Nephron progenitor cell (in vitro differentiated cells): ENCODE measurements around the gene EGFL8.
A peak's percentile ranks its signal among the peaks of the same experiment; 100 is the strongest.

Experiments used
- DNase-seq: peaks from one replicate; pipeline ENCODE4 v3.0.0; 2021
- H3K27ac Mint-ChIP-seq: 2 replicates; pipeline ENCODE4 v1.8.0; 2021; ENCODE audit warnings: mild to moderate bottlenecking, moderate library complexity, mixed read lengths
- H3K27me3 Mint-ChIP-seq: 2 replicates; pipeline ENCODE4 v1.8.0; 2021; ENCODE audit warnings: mild to moderate bottlenecking, low read depth, mixed read lengths; ENCODE audit not compliant: poor library complexity
- H3K36me3 Mint-ChIP-seq: 2 replicates; pipeline ENCODE4 v1.8.0; 2021; ENCODE audit warnings: low read depth, mixed read lengths
- H3K4me1 Mint-ChIP-seq: 2 replicates; pipeline ENCODE4 v1.8.0; 2021; ENCODE audit warnings: mixed read lengths
- H3K4me3 Mint-ChIP-seq: 2 replicates; pipeline ENCODE4 v1.8.0; 2021; ENCODE audit warnings: mild to moderate bottlenecking, moderate library complexity, mixed read lengths
- H3K9me3 Mint-ChIP-seq: 2 replicates; pipeline ENCODE4 v1.8.0; 2021; ENCODE audit warnings: mild to moderate bottlenecking, moderate library complexity, mixed read lengths
- TF ChIP-seq, protein P1 (sequence below): fragments of 200-600 bp; sonication (generic); IDR thresholded peaks from 2 replicates; pipeline ENCODE4 v1.5.0; 2021; ENCODE audit warnings: antibody characterized with exemption

The EGFL8 gene

DNA sequence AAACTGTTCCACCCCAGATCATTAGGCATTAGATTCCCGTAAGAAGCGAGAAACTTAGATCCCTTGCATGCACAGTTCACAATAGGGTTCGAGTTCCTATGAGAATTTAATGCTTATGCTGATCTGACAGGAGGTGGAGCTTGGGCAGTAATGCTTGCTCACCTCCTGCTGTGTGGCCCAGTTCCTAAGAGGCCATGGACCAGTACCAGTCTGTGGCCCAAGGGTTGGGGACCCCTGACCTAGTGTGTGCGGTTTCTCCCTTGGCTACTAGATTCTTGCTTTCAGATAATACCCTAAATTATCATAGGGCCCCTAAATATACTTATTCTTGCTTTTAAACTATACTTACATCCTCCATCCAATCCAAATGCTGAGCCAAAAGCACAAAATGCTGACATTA is 30.0 kb downstream of the EGFL8 start:
- Mint-ChIP-seq H3K36me3 (no peaks in the 10 kb centered on the region), H3K4me1 (peaks cover 73% of the 10 kb centered on the region), H3K27me3 (no peaks in the 10 kb centered on the region), H3K27ac (peak overlapping the region; percentile 86), H3K9me3 (no peaks in the 10 kb centered on the region), H3K4me3 (peak overlapping the region; percentile 90)
- TF ChIP-seq, protein P1, sequence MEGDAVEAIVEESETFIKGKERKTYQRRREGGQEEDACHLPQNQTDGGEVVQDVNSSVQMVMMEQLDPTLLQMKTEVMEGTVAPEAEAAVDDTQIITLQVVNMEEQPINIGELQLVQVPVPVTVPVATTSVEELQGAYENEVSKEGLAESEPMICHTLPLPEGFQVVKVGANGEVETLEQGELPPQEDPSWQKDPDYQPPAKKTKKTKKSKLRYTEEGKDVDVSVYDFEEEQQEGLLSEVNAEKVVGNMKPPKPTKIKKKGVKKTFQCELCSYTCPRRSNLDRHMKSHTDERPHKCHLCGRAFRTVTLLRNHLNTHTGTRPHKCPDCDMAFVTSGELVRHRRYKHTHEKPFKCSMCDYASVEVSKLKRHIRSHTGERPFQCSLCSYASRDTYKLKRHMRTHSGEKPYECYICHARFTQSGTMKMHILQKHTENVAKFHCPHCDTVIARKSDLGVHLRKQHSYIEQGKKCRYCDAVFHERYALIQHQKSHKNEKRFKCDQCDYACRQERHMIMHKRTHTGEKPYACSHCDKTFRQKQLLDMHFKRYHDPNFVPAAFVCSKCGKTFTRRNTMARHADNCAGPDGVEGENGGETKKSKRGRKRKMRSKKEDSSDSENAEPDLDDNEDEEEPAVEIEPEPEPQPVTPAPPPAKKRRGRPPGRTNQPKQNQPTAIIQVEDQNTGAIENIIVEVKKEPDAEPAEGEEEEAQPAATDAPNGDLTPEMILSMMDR = no peak
- no peak for DNase-seq

DNA sequence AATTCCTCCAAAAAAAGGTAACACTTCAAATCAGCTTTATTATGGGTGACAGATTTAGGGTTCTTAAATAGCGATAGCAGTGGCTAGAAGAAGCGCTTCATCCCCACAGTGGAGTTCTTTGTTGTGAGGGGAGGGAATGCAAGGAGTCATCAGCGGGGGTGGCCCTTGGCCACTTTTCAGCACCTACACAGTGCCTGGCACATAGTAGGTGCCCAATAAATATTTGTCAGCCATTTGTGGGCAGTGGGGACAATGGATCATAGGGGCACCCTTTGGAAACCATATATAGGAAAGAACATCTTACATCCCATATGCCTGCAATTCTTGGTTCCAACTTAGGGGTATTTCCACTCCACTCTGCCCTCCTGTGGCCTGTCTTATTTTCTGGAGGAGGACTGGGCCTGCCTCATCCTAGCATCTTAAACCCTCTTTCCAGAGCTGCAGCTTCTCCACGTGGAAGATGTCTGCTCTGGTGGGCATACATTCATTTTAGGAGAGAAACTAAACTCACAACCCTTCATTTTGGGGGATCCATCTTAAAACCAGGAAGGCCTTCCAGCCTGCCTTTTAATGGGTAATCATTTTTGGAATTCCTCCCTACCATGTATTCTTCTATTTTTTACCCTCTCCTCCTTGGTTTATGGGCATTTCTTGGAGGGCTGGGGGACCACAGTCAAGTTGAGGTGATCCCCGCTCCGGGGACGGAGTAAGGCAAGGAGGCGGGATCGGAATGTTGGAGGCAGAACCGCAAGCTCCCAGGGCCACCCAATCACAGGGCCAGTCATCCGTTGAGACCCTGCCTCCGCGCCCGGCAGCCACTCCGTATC is 30.6 kb downstream of the EGFL8 start:
- TF ChIP-seq, protein P1 = no peak
- Mint-ChIP-seq H3K27me3 (no peaks in the 10 kb centered on the region), H3K4me1 (peaks cover 73% of the 10 kb centered on the region), H3K4me3 (peak overlapping the region; percentile 90), H3K36me3 (no peaks in the 10 kb centered on the region), H3K27ac (peak overlapping the region; percentile 98), H3K9me3 (no peaks in the 10 kb centered on the region)
- DNase-seq = no peak

DNA sequence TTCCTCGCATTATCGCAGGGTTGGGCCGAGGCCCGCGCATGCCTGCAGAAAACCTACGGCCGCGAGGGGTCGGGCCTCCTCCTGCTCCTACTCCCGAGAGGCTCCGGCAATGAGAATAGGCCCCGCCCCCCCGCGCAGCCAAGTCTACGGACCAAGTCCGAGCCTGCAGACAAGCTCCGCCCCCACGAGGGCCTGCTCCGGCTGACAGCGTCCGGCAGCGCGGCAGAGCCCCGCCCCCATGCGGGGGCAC is 31.2 kb downstream of the EGFL8 start:
- no peak overlapping the region for H3K27ac Mint-ChIP-seq

DNA sequence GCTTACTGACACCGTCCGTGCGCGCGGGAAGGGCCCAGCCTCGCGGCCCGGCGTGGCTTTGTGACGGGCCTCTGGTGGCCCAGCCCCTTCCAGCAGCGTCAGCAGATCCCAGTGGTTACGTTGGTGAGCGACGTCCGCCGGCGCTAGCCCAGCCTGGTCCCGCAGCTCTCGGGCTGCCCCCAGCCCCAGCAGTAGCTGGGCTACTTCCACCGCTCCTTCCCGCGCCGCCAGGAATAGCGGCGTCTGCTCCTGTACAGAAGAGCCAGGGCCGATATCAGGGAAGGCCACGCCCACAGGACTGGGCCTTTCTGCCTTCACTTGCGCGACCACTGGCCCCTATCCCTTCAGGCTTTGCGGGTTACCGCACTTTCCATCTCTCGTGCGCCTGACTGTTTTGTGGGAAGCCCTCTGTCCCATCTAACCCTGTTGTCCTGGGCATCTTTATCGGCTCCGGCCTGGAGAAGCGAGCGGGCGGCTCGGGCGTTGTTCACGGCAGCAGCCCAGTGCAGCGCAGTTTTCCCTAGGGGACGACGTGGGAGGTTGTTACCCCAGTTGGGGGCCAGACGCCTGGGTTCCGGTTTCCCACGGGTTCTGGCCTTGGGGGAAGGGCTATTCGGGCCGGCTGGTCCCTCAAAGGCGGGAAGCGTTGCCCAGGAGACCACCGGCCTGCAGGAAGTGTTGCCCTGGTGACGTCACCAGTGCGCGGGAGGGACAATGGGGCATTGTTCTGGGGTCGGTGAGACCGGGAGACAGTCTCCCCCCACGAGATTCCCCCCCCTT is 31.7 kb downstream of the EGFL8 start:
- no peaks in the 10 kb centered on the region for H3K9me3 Mint-ChIP-seq
- TF ChIP-seq, protein P1 = no peak
- H3K4me3 Mint-ChIP-seq = peak overlapping the region; percentile 90
- no peaks in the 10 kb centered on the region for H3K36me3 Mint-ChIP-seq
- peaks cover 2% of the 10 kb centered on the region for H3K27me3 Mint-ChIP-seq
- peak overlapping the region; percentile 100 for H3K27ac Mint-ChIP-seq
- peak; percentile 80 for DNase-seq
- peaks cover 68% of the 10 kb centered on the region for H3K4me1 Mint-ChIP-seq

More for the DNA sequence above, 31.2 kb downstream of the EGFL8 start:
- DNase-seq = peak; percentile 100
- Mint-ChIP-seq H3K4me1 (peaks cover 73% of the 10 kb centered on the region), H3K9me3 (no peaks in the 10 kb centered on the region), H3K36me3 (no peaks in the 10 kb centered on the region), H3K27me3 (peaks cover 2% of the 10 kb centered on the region), H3K4me3 (peak overlapping the region; percentile 90)
- TF ChIP-seq, protein P1 = peak; percentile 30

DNA sequence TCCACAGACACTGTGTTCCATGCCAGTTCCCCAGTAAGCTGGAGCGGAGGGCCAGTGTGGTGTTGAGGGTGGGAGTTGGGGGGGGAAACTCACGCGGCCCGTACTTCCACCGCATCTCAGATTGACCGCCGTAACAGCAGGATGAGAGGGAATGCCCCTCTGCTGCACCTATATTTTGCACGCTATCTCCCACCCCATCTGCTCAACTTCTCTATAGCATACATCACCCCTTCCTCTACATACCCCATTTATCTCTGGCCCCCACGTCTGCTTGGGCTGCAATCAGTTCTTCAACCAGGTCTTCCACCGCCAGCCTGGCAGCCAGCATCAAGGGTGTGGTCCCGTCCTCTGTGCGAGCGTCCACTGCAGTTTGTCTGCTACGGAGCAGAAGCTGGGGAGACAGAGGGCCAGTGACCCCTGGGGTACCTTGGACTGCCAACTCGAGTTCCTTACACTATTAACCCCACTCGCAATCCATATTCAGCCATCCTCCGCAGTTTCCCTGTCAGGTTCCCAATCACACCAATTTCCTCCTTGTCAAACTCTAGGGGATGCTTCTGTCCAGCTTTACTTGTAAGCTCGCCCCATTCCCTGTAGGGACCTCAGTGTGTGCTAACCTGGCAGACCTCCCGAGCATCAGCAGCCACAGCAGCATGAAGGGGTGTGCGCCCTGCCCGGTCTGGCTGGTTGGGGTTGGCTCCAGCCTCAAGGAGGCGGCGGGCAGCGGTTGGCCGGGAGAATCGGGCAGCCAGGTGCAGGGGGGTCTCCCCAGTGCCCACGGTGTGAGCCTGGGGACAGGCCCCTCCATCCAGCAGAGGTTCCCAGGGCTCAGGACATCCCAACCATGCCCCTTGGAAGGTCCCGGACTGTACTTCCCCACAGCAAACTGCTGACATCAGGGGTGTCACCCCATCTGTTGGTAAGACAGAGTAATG is 32.6 kb downstream of the EGFL8 start:
- DNase-seq = no peak
- H3K27ac Mint-ChIP-seq = peak overlapping the region; percentile 100
- H3K4me1 Mint-ChIP-seq = peaks cover 60% of the 10 kb centered on the region
- peaks cover 2% of the 10 kb centered on the region for H3K27me3 Mint-ChIP-seq
- no peaks in the 10 kb centered on the region for H3K9me3 Mint-ChIP-seq
- H3K36me3 Mint-ChIP-seq = no peaks in the 10 kb centered on the region
- TF ChIP-seq, protein P1 = no peak
- peak overlapping the region; percentile 90 for H3K4me3 Mint-ChIP-seq
